Activated naive CD4-positive, alpha-beta T cell treated with Interleukin-2 at 50 U/mL for 16 hours (primary cell): ENCODE results near the gene DDX43.
"Not testable (repeated sequence)": the region's sequence is repeated elsewhere in the genome, so short reads cannot be mapped to it uniquely, and the experiment has no call there.

Experiments
- DNase-seq: peaks from one replicate; pipeline ENCODE4 v3.0.0-alpha.2; 2020

Gene DDX43

DNA sequence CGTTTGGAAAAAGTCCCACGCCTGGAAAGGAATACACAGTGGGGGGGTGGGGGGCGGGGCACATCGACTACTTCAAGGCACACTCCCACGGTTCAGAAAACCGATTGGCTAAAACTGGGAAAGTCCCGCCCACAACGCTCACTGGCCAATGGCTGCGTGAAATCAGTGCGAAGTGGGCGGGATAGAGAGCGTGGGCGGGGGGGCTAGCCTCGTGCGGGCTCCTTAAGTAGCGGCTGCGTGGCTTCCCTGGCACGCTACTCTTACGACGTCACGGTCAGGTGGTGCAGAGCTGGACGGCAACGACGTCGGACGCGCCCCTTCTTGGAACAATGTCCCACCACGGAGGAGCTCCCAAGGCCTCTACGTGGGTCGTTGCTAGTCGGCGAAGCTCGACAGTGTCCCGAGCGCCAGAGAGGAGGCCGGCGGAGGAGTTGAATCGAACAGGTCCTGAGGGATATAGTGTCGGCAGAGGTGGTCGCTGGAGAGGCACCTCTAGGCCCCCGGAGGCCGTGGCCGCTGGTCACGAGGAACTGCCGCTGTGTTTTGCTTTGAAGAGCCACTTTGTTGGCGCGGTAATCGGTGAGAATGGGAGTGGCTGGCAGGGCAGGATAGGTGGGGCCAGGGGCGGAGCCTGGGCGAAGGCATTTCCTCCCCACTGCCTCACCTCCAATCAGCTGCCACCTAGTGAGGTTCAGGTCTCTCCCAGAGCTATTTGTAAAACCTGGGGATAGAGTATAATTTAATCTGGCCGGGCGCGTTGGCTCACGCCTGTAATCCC lies at the start of gene DDX43:
DDX43 (plus strand) TSS at position 252 of the 778 bp plus-strand sequence; CDS start at position 330, 78 bp downstream.
- DNase-seq: peak; percentile 36

- DNase-seq: no peak
Observed at GRCh38 chr6:73348550-73349204, 46.0 kb upstream of the DDX43 start.

- DNase-seq: no peak
Observed at GRCh38 chr6:73349311-73349710, 45.3 kb upstream of the DDX43 start.

DNA sequence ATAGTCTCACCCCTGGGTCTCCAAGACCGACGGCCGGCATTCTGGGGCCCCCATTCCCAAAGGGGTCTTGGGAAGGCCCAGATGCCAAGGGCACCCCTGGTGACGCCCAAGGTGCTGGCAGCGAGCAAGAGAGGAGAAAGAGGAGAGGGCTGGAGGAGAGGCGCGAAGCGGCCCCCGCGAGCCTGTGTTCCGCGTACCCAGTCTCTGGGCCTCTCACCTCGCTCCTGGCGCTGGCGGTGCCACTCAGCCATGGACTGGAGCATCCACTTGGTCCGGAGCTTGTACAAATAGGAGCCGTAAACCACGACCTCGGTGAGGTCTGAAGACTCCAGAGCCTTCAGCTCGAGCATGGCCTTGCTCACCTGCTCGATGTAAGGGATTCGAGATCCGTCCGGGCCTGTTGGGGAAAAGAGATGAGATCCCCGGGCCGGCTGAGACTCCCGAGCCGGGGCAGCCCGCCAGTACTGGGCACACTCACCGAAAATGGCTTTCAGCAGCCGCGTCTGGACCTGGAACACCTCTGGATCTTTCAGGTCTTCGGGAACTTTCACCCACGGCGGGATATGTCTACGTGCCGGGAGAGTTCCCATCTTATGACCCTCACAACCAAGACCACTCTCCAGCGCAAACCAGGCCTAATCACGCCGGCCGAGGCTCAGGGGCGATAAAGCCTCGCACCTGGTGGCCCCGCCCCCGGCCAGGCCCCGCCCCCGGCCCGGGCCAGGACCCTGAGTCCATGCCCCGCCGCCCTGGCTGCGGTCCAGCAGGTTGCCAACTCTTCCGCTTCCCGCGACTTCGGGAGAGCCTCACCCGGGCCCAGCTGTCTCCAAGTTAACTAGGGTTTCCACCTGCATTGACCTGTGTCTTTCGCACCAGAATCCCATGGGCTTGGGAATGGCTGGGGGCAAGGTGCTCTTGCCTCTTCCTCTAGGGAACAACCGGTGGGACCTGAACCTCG lies 40.7 kb upstream of the DDX43 start, which contains the start of gene DPPA5:
DPPA5 (minus strand) TSS at position 641 of the 958 bp plus-strand sequence; CDS start at position 590, 51 bp downstream.
- no peak for DNase-seq

DNA sequence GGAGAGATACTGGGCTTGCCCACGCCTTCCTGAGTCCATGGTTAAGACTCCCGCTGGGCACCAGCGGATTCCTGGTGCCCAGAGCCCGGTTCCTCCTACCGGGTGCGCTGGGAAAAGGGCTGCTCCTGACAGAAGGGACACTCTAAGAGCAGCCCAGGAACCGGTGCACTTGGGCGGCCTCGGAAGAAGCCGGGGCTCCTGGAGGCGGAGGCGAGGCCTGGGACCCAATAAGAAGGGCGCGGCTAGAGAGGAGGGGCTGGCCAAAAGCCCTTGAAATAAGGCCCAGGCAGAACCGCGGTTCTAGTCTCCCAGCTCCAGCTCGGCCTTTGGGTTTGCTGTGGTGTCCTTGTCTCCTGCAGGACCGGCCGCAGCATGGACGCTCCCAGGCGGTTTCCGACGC lies 32.3 kb upstream of the DDX43 start, which contains the start of gene KHDC3L:
KHDC3L (plus strand) TSS at position 301 of the 400 bp plus-strand sequence; CDS start at position 373, 72 bp downstream.
- DNase-seq: no peak

DNA sequence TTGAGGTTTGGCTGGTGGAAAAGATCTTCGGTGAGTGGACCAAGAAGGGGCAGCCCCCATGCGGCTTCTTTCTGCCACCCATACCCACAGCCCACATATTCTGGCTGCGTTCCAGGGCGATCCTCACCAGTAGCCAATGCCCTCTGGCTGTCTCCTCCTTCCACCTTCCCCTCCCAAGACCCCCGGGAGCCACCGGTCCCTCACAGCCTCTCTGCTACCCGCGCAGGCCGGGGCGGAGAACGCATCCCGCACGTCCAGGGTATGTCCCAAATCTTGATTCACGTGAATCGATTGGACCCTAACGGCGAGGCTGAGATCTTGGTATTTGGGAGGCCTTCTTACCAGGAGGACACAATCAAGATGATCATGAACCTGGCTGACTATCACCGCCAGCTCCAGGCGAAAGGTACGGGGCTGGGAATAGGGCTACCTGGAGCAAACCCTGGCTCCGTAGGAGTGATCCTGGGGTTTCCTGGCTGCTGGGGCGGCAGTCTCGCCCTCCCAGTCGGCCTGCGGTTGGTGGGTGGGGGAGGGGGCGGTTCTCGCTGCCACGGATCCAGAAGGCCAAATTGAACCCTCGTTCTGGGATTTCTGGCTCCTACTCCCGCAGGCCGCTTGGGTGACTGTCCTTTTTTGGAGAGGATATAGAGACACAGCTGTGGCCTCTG lies 31.6 kb upstream of the DDX43 start:
- DNase-seq: no peak

- no peak for DNase-seq
Observed at GRCh38 chr6:73363537-73363875, 31.1 kb upstream of the DDX43 start.

DNA sequence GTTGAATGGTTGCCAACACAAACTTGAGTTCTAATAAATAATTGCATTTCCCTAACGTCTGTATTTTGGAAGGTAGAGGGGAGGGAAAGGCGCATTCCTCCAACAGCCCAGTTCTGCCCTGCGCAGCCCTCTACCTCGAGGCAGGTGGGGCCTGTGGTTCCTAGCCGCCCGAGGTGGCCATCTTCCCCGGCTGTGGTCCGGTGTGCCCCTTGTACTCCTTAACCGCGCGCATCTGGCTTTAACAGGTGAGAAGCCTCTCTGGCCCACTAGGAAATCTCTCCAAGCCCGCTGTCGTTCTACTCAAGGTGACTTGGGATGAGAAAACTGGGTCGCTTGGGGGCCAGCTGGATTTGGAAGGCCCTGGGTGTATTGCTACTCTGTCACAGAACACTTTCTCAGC lies 30.5 kb upstream of the DDX43 start:
- DNase-seq: no peak

DNA sequence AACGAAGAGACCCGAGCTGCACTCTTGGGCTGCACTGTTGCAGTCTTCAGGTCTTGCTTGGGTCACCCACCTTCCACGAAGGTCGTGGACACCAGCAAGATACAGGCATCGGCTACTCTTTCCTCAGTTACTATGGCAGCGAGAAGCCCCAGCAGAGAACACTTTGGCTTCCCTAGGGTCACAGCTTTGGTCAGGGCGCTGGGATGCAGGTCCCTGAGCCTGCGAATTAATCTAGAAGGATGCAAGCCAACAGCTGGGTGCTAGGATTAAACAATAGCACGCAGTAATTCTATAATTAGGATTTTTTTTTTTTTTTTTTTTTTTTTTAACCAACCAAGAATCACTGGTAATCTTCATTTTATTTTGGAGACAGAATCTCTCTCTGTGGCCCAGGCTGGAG lies 30.1 kb upstream of the DDX43 start:
- no peak for DNase-seq

DNA sequence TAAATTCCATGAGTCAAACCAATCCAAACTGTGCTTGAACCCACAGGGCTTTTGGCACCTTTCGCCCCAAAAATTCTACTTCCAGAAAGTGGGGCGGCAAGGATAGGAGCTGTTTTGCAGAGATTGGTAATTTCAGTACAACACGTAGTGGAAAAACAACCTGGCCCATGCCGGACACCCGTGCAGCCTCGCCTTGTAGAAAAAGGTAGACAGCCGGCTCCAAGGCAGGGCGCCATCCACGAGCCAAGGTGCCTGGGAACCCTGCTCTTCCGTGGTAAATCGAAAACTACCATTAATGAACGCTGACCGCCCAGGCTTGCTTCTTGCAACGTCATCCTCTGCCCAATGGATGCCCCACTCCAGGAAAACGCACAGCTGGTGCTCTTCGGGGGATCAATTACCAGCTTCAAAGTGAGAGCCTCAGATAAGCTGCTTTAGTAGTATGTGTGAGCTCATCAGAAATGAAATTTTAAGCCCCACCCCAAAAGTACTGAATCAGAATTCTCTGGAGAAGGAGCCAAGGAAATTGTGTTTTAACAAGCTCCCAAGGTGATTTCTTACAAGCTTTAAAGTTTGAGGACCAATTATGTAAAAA lies 26.8 kb upstream of the DDX43 start:
- DNase-seq: no peak

GRCh38 chr6:73368675-73369074 lies 26.0 kb upstream of the DDX43 start:
- no peak for DNase-seq

- DNase-seq: no peak
Observed at GRCh38 chr6:73369157-73369556, 25.5 kb upstream of the DDX43 start.

DNA sequence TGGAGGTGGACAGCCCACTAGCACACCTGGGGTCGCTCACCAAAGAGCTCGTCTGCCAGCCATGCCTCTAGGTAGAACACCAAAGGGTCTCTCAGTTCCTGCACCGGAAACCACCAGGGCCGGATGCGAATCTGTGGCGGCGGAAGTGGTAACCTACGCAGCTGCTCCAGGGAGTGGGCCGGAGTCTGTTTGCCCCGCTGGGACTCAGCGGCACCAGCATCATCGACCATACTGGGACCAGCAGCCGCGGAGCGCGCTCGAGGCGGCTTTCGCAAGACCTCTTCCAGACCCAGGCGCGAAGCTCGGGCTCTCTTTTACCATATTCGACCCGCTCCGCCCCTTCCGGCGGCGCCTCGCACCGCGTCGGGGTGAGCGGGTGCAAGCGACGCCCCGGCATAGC lies 25.1 kb upstream of the DDX43 start, which contains the start of gene OOEP:
OOEP (minus strand) TSS at position 335 of the 400 bp plus-strand sequence; CDS start at position 230, 105 bp downstream.
- no peak for DNase-seq

DNA sequence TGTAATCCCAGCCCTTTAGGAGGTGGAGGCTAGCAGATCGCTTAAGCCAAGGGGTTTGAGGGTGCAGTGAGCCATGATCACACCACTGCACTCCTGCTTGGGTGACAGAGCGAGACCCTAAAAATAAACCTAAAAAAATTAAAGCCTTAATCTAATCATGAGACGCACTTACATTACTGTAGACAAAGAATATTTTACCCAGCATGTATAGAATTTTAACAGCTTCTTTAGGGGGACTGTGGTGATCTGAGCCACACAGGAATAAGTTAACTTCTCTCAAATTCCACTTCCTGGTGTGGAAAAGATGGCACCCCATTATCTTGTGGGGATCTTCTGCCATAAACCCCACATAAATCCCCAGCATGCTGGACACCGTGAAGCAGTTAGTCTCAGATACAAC lies 22.6 kb upstream of the DDX43 start:
- no peak for DNase-seq

DNA sequence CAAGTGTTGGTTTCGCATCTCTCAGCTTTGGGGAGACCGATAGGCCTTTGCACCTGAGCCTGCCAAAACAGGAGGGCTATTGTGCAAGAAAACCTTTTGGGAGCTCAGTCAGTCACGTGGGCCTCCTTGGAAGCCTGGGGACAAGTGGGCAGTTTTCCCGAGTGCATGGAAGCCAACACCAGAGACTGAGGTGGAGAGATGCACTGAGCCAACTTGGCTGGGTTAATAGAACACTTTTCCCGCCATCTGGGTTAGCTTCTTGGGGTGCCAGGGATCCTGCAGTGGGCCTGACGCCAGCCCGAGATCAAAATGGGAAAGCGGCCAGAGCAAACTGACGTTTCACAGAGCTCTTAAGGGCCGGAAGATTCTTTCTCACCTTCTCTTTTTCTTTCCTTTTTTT lies 22.1 kb upstream of the DDX43 start:
- no peak for DNase-seq

DNA sequence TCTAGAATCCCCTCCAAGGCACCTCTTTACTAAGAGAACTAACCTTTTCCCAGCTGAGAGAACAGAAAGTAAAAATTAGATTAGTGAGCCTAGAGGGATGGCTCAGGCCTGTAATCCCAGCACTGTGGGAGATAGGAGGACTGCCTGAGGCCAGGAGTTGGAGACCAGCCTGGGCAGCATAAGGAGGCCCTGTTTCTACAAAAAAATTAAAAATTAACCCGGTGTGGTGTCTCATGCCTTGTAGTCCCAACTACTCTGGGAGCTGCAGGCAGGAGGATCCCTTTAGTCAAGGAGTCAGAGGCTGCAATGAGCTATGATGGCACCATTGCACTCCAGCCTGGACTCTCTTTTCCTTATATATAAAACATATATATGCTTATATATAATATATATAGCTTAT lies 19.4 kb upstream of the DDX43 start:
- DNase-seq: no peak

GRCh38 chr6:73377225-73377624 lies 17.4 kb upstream of the DDX43 start:
- DNase-seq: no peak

DNA sequence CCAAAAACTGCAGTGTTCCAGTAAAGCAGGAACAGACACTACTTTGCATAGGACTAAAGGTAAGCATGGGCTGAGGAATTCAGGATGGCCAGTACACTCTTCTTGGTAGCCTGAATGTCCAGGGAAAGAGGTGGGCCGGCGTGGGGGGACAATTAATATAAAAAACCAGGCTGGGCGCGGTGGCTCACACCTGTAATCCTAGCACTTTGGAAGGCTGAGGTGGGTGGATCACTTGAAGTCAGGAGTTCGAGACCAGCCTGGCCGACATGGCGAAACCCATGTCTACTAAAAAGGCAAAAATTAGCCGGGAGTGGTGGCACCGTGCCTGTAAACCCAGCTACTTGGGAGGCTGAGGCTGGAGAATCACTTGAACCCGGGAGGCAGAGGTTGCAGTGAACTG lies 13.1 kb upstream of the DDX43 start:
- not testable (repeated sequence) for DNase-seq

- DNase-seq: no peak
Observed at GRCh38 chr6:73382462-73383113, 12.0 kb upstream of the DDX43 start.

DNA sequence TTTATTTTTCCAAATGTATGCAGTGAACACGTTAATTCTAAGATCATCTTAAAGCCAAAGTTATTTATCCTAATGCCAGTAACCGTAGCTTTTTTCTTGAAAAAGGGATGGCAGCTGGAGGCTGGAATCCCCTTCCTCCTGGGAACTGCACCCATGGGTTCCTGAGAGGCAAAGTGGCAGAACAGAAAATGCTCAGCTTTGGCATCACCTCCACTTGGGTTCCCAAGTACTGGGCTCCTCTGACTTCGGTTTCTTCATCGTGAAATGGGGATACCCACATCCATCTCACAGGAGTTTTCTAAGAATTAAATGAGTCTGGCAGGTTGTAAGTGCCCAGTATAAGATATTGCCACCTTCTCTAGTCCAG lies 6.2 kb upstream of the DDX43 start:
- DNase-seq: no peak

GRCh38 chr6:73388800-73389512 lies 5.7 kb upstream of the DDX43 start:
- DNase-seq: peak; percentile 66
